NCI-H2081 treated with DMSO at 0.1 percent for 48 hours (cell line): ENCODE data around the gene HBG1.

Source experiments
- DNase-seq: peaks from one replicate; lab custom pipeline; 2025; lab: John Stamatoyannopoulos, UW

HBG1 gene

GRCh38 chr11:5225480-5225871 is 24.2 kb downstream of the HBG1 start:
- DNase-seq = no peak

DNA sequence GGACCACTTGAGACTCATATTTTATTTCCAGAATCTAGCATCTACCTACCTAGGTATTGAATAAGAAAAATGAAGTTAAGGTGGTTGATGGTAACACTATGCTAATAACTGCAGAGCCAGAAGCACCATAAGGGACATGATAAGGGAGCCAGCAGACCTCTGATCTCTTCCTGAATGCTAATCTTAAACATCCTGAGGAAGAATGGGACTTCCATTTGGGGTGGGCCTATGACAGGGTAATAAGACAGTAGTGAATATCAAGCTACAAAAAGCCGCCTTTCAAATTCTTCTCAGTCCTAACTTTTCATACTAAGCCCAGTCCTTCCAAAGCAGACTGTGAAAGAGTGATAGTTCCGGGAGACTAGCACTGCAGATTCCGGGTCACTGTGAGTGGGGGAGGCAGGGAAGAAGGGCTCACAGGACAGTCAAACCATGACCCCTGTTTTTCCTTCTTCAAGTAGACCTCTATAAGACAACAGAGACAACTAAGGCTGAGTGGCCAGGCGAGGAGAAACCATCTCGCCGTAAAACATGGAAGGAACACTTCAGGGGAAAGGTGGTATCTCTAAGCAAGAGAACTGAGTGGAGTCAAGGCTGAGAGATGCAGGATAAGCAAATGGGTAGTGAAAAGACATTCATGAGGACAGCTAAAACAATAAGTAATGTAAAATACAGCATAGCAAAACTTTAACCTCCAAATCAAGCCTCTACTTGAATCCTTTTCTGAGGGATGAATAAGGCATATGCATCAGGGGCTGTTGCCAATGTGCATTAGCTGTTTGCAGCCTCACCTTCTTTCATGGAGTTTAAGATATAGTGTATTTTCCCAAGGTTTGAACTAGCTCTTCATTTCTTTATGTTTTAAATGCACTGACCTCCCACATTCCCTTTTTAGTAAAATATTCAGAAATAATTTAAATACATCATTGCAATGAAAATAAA is 24.8 kb downstream of the HBG1 start:
- DNase-seq = no peak

- no peak for DNase-seq
Measured at GRCh38 chr11:5223686-5224085, 26.0 kb downstream of the HBG1 start.

DNA sequence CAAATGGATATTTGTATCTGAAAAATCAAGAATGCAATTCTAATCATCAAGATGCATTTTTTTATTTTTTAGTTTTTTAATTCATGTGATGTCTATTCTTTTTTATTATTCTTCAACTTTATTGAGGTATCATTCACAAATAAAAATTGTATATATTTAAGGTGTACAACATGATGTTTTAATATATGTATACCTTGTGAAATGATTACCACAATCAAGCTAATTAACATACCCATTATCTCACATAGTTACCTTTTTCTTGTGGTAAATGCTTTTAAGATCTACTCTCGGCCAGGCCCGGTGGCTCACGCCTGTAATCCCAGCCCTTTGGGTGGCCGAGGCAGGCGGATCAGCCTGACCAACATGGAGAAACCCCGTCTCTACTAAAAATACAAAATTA is 26.5 kb downstream of the HBG1 start:
- DNase-seq = no peak

GRCh38 chr11:5210376-5210885 is 39.2 kb downstream of the HBG1 start:
- DNase-seq = no peak

DNA sequence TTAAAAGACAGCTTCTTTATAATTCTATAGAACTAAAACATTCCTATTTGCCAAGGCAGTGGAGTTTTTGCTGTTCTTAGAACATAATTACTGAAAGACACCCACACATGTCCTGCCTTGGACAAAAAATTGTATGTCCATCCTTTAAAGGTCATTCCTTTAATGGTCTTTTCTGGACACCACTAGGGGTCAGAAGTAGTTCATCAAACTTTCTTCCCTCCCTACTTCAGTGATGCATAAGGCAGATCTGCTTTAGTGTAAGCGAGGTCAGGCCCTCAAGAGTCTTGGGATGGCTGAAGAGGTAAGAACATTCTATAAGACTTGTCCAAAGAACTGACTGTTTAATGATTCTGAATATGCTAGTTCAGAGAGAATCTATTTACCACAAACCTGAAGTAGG is 44.9 kb downstream of the HBG1 start:
- DNase-seq = no peak

DNA sequence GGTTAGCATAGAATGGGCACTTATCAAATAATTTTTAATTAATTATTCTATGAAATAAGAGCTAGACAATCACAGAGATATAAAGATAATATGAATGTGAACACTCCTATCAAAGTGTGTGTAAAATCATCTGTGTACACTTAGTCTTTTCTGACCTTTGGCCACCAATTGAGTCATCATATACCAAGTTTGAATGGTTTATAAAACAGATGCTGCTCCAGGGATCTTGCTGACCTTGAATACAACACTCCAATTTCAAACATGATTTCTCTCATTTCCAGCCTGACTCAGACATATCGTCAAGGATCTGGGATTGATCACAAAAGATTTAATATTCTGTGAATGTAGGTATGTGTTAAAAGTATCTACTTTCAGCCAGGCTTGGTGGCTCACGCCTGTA is 46.3 kb downstream of the HBG1 start:
- DNase-seq = no peak

DNA sequence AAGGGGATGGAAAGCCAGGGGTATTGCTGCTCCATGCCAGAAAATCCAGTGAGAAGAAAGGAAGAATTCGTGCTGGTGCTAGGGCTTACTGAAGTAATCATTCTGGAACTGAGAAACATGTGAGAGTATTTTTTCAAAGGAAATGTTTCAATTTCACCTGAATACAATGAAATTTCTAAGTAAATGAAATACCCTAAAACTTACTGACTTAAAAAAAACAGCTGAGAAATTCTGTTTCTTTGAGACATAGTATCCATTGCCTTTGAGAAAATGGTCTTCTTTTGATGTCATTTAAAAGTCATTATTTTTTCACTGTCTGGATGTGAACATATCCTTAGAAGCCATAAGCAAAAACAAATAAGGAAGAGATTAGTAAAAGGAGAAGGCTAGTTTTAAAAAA is 49.1 kb downstream of the HBG1 start, which contains the start of gene OR51V1:
OR51V1 (minus strand) TSS at position 101 of the 400 bp plus-strand sequence; CDS start at position 101, 0 bp downstream.
- no peak for DNase-seq

- no peak for DNase-seq
Measured at GRCh38 chr11:5198285-5198684, 51.4 kb downstream of the HBG1 start.
